Kidney epithelial cell (primary cell): Measurements from ENCODE around the gene TRIM72. TPM values are rescaled to one million over a fixed set of nuclear protein-coding genes. Genes with fewer than 3 reads are reported as not detected.
A peak's percentile ranks its signal among the peaks of the same experiment; 100 is the strongest.

Source experiments
- DNase-seq: peaks from one replicate; pipeline ENCODE4 v3.0.0-alpha.2; 2010; ENCODE audit warnings: low read depth
- H3K27me3 ChIP-seq: 2 replicates; pipeline ENCODE4 v1.6.0; 2011; ENCODE audit warnings: low read length; ENCODE audit not compliant: control insufficient read depth, insufficient read depth
- H3K36me3 ChIP-seq: 2 replicates; pipeline ENCODE4 v1.5.1; 2011; ENCODE audit warnings: low read length; ENCODE audit not compliant: control insufficient read depth, insufficient read depth
- H3K4me3 ChIP-seq: 2 replicates; pipeline ENCODE4 v1.5.1; 2011; ENCODE audit warnings: low read depth, mild to moderate bottlenecking, control low read depth, low read length
- total RNA-seq: library from RNA; depleted of rRNA; stranded (reverse); fragments of >200 nt; gene quantifications from 2 replicates; pipeline ENCODE4 v1.2.3, GENCODE V29; 2015
- TF ChIP-seq, protein P1 (sequence below): IDR thresholded peaks from 2 replicates; pipeline ENCODE4 v1.5.1; 2011; ENCODE audit warnings: mild to moderate bottlenecking, moderate library complexity, low read length, control low read depth, inconsistent platforms; ENCODE audit not compliant: insufficient read depth, poor library complexity, severe bottlenecking

The TRIM72 gene
- total RNA-seq, 1 donor from 2014 or later, result not detected

- no peaks in the 10 kb centered on the region for H3K27me3 ChIP-seq
- no peak for DNase-seq
- peak within 1 kb of the TSS; percentile 63 for H3K4me3 ChIP-seq
- H3K36me3 ChIP-seq, result no peaks in the 10 kb centered on the region
- TF ChIP-seq, protein P1, sequence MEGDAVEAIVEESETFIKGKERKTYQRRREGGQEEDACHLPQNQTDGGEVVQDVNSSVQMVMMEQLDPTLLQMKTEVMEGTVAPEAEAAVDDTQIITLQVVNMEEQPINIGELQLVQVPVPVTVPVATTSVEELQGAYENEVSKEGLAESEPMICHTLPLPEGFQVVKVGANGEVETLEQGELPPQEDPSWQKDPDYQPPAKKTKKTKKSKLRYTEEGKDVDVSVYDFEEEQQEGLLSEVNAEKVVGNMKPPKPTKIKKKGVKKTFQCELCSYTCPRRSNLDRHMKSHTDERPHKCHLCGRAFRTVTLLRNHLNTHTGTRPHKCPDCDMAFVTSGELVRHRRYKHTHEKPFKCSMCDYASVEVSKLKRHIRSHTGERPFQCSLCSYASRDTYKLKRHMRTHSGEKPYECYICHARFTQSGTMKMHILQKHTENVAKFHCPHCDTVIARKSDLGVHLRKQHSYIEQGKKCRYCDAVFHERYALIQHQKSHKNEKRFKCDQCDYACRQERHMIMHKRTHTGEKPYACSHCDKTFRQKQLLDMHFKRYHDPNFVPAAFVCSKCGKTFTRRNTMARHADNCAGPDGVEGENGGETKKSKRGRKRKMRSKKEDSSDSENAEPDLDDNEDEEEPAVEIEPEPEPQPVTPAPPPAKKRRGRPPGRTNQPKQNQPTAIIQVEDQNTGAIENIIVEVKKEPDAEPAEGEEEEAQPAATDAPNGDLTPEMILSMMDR, result no peak
These were observed 34.0 kb upstream of the TRIM72 start, which contains the start of gene FUS for GRCh38 chr16:31179747-31180459. Gene FUS (plus strand): TSS chr16:31180139. CDS start chr16:31180215, 76 bp downstream.

GRCh38 chr16:31181102-31181830, 32.7 kb upstream of the TRIM72 start:
- DNase-seq, result no peak
- H3K36me3 ChIP-seq, result peaks cover 4% of the 10 kb centered on the region
- TF ChIP-seq, protein P1, result no peak
- H3K27me3 ChIP-seq, result no peaks in the 10 kb centered on the region
- H3K4me3 ChIP-seq, result peak overlapping the region; percentile 63

GRCh38 chr16:31182391-31182790, 31.5 kb upstream of the TRIM72 start:
- H3K27me3 ChIP-seq, result no peaks in the 10 kb centered on the region
- peaks cover 5% of the 10 kb centered on the region for H3K36me3 ChIP-seq
- H3K4me3 ChIP-seq, result peak overlapping the region; percentile 63
- no peak for DNase-seq
- TF ChIP-seq, protein P1, result no peak

- H3K36me3 ChIP-seq, result peaks cover 8% of the 10 kb centered on the region
- no peak for DNase-seq
- TF ChIP-seq, protein P1, result no peak
- no peak overlapping the region for H3K4me3 ChIP-seq
- H3K27me3 ChIP-seq, result no peaks in the 10 kb centered on the region
These were observed 30.2 kb upstream of the TRIM72 start for GRCh38 chr16:31183432-31184428.

- TF ChIP-seq, protein P1, result no peak
- no peaks in the 10 kb centered on the region for H3K27me3 ChIP-seq
- H3K36me3 ChIP-seq, result peaks cover 8% of the 10 kb centered on the region
- DNase-seq, result no peak
- H3K4me3 ChIP-seq, result no peak overlapping the region
These were observed 29.0 kb upstream of the TRIM72 start for GRCh38 chr16:31184888-31185287.
